A549 (cell line): Measurements from ENCODE around the gene LGR6.
"Not testable (repeated sequence)": the region's sequence is repeated elsewhere in the genome, so short reads cannot be mapped to it uniquely, and the experiment has no call there.

Source experiments
- CTCF ChIP-seq: fragments of >200 bp; sonication (Bioruptor Twin); formaldehyde crosslinking; IDR thresholded peaks from 3 replicates; pipeline ENCODE4 v1.5.1; 2016
- MYC ChIP-seq: IDR thresholded peaks from 2 replicates; pipeline ENCODE4 v1.6.1; 2012; ENCODE audit warnings: mild to moderate bottlenecking, inconsistent platforms, low read length, improper control_type of control experiment, borderline replicate concordance
- NPAS2 ChIP-seq: fragments of 250-450 bp; sonication (Bioruptor Pico); IDR thresholded peaks from 2 replicates; pipeline ENCODE4 v1.8.0; 2022; ENCODE audit warnings: mild to moderate bottlenecking, moderate library complexity, borderline replicate concordance
- POLR2A ChIP-seq: IDR thresholded peaks from 2 replicates; pipeline ENCODE4 v1.6.1; 2012; ENCODE audit warnings: mild to moderate bottlenecking, low read length
- RNF2 ChIP-seq: fragments of 200-600 bp; sonication (generic); IDR thresholded peaks from 2 replicates; pipeline ENCODE4 v1.6.1; 2016; ENCODE audit warnings: low read depth, mild to moderate bottlenecking, antibody characterized with exemption, moderate library complexity, borderline replicate concordance
- TF ChIP-seq, protein P1 (sequence below): fragments of 450-650 bp; IDR thresholded peaks from 2 replicates; pipeline ENCODE4 v1.6.1; 2014; ENCODE audit warnings: antibody characterized with exemption

- not testable (repeated sequence) for TF ChIP-seq POLR2A; NPAS2 (CRISPR knock-in tag); RNF2; CTCF; MYC
- TF ChIP-seq, protein P1, sequence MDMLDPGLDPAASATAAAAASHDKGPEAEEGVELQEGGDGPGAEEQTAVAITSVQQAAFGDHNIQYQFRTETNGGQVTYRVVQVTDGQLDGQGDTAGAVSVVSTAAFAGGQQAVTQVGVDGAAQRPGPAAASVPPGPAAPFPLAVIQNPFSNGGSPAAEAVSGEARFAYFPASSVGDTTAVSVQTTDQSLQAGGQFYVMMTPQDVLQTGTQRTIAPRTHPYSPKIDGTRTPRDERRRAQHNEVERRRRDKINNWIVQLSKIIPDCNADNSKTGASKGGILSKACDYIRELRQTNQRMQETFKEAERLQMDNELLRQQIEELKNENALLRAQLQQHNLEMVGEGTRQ: not testable (repeated sequence)
Observed at GRCh38 chr1:202191391-202191790, 2.2 kb upstream of the LGR6 start.
